DMS114 treated with DMSO at 0.1 percent for 48 hours (cell line): ENCODE data around the gene ADAMTS5.

Experiments
- DNase-seq: peaks from one replicate; lab custom pipeline; 2025; ENCODE audit not compliant: unreplicated experiment; lab: John Stamatoyannopoulos, UW

ADAMTS5 gene

GRCh38 chr21:26949830-26950229 is 17.1 kb downstream of the ADAMTS5 start:
- DNase-seq: no peak

GRCh38 chr21:26948194-26948593 is 18.7 kb downstream of the ADAMTS5 start:
- DNase-seq: no peak

DNA sequence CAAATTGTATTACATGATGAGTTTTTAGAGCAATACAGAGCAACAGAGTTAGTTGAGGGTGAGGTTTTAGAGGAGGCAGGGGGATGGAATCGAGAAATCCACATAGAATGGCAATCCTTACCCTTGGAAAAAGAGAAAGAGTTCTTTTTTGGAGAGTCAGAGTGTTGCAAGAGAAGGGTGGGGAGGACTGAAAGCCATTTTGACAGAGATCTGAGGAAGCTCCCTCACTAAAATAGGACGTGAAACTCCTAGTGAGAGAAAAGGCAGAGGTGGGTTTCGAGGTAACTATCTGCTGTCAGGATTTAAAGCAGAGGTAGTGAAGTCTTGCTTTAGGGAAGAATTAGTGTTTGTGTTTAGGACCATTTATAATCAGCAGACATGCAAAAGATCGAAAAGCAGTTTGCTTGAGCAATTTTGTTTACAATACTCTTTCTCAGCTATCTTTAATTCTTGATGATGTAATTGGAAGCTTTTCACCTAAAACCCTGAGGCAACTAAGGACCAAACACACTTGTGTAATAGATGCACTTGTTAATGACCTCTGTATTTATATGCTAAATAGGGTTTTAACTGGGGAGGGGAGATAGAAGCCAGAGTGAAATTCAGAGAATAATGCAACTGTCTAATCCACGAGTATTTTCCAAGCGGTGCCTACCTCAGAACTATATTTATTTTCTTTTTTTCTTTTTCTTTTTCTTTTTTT is 20.0 kb downstream of the ADAMTS5 start:
- no peak for DNase-seq

- no peak for DNase-seq
Observed at GRCh38 chr21:26945916-26946675, 20.8 kb downstream of the ADAMTS5 start.

- DNase-seq: no peak
Observed at GRCh38 chr21:26943921-26944320, 23.0 kb downstream of the ADAMTS5 start.

- no peak for DNase-seq
Observed at GRCh38 chr21:26941421-26941820, 25.5 kb downstream of the ADAMTS5 start.

- DNase-seq: no peak
Observed at GRCh38 chr21:26939601-26940111, 27.2 kb downstream of the ADAMTS5 start.

DNA sequence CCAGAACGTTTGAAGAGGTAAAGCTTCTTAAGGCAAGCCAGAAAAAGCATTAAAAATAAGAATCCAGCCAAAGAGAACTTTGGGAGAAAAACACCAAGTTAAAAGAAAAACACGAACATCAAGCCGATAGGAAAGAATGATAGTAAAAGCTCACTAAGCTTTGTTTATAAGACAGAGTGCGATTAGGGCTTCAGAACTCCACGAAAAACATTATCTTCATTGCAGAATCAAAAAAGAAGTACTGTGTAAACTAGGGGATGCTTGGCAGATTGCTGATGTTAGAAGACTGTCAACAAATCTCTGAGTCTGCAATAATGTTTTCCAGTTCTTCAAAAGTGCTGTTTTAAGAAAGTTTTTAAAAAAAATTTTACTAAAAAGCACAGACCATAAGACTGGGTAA is 30.2 kb downstream of the ADAMTS5 start:
- DNase-seq: no peak

DNA sequence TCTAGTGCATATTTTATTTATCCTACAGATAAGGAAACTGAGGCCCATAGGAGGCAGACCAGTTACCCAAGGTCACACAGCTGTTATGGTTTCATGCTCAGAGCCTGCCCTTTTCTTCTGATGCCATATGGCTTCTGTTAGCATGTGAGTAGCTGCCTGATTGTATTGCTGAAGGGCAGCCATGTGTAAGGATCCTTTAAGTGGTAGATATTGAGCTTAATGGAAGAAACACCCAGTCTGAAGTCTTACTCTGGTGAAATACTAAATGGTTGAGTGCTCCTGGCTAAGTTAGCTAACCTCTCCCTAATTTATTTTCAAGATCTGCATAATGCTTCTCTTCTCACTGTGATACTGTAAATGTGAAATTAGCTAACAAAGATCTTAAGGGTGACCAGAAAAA is 30.9 kb downstream of the ADAMTS5 start:
- no peak for DNase-seq

GRCh38 chr21:26934383-26934782 is 32.5 kb downstream of the ADAMTS5 start:
- no peak for DNase-seq

GRCh38 chr21:26933448-26933847 is 33.4 kb downstream of the ADAMTS5 start:
- no peak for DNase-seq

GRCh38 chr21:26925636-26926035 is 41.3 kb downstream of the ADAMTS5 start:
- DNase-seq: no peak

GRCh38 chr21:26925122-26925521 is 41.8 kb downstream of the ADAMTS5 start:
- no peak for DNase-seq

GRCh38 chr21:26923986-26924385 is 42.9 kb downstream of the ADAMTS5 start:
- DNase-seq: no peak

GRCh38 chr21:26920055-26920454 is 46.8 kb downstream of the ADAMTS5 start:
- no peak for DNase-seq

GRCh38 chr21:26918323-26919079 is 48.4 kb downstream of the ADAMTS5 start:
- no peak for DNase-seq

- no peak for DNase-seq
Observed at GRCh38 chr21:26916799-26917198, 50.1 kb downstream of the ADAMTS5 start.

- no peak for DNase-seq
Observed at GRCh38 chr21:26914557-26914956, 52.3 kb downstream of the ADAMTS5 start.

GRCh38 chr21:26912466-26912865 is 54.4 kb downstream of the ADAMTS5 start:
- no peak for DNase-seq

- no peak for DNase-seq
Observed at GRCh38 chr21:26909972-26910371, 56.9 kb downstream of the ADAMTS5 start.

- no peak for DNase-seq
Observed at GRCh38 chr21:26900980-26901379, 65.9 kb downstream of the ADAMTS5 start.

DNA sequence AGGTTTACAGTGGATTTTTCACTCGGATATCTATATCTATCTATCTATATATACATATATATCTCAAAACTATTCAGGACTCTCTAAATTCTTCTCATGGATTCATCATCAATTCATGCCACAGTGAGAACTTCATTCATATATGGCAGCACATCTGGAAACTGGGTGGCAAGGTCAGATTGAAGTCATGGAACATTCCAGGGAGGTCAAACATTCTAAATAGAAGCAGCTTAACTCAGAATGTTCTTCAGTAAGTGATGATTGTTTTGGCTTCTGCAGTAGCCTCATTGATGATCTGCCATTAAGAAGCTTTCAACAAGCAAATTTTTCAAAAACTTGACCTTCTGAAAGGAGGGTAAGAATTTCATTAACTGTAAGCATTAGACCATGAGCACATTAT is 74.7 kb downstream of the ADAMTS5 start:
- no peak for DNase-seq
